Measurements from ENCODE around the gene FHOD3.
"Not testable (repeated sequence)": the region's sequence is repeated elsewhere in the genome, so short reads cannot be mapped to it uniquely, and the experiment has no call there.

Gene FHOD3

GRCh38 chr18:36761186-36761698 is 463.7 kb downstream of the FHOD3 start:
- TF ChIP-seq CTCF (IDR thresholded peaks at IDR 0.05; ENCODE audit: extremely low read depth, missing control alignments): no peak
- no peak for DNase-seq (ENCODE audit: low spot score)

- no peak for DNase-seq (ENCODE audit: low spot score)
- TF ChIP-seq CTCF (IDR thresholded peaks at IDR 0.05; ENCODE audit: extremely low read depth, missing control alignments): no peak
These were observed 464.6 kb downstream of the FHOD3 start for GRCh38 chr18:36762074-36762473.

GRCh38 chr18:36762965-36763364 is 465.5 kb downstream of the FHOD3 start:
- not testable (repeated sequence) for DNase-seq (ENCODE audit: low spot score)

GRCh38 chr18:36766836-36767235 is 469.3 kb downstream of the FHOD3 start:
- DNase-seq (ENCODE audit: low spot score): no peak
- no peak for TF ChIP-seq CTCF (IDR thresholded peaks at IDR 0.05; ENCODE audit: extremely low read depth, missing control alignments)

- DNase-seq (ENCODE audit: low spot score): no peak
These were observed 471.7 kb downstream of the FHOD3 start for GRCh38 chr18:36769172-36769571.

GRCh38 chr18:36769611-36770314 is 472.2 kb downstream of the FHOD3 start:
- peak; percentile 37 for DNase-seq (ENCODE audit: low spot score)
- TF ChIP-seq CTCF (IDR thresholded peaks at IDR 0.05; ENCODE audit: extremely low read depth, missing control alignments): peak; percentile 8

More at GRCh38 chr18:36769172-36769571, 471.7 kb downstream of the FHOD3 start:
- TF ChIP-seq CTCF (IDR thresholded peaks at IDR 0.05; ENCODE audit: extremely low read depth, missing control alignments): no peak

GRCh38 chr18:36770315-36770946 is 472.9 kb downstream of the FHOD3 start:
- DNase-seq (ENCODE audit: low spot score): no peak
- no peak for TF ChIP-seq CTCF (IDR thresholded peaks at IDR 0.05; ENCODE audit: extremely low read depth, missing control alignments)

Measured in GM20000 (cell line).